SU-DHL-6 (cell line): ENCODE measurements around the gene FBXL20.

Experiments used
- H2AFZ ChIP-seq: fragments of 200-600 bp; sonication (generic); 2 replicates; pipeline ENCODE4 v1.6.1; 2014; ENCODE audit warnings: low read depth, mild to moderate bottlenecking, moderate library complexity, mixed read lengths, antibody characterized with exemption, low read length; ENCODE audit not compliant: severe bottlenecking
- H3F3A ChIP-seq: fragments of 200-600 bp; shearing (Covaris generic); 2 replicates; pipeline ENCODE4 v1.6.0; 2016; ENCODE audit warnings: antibody characterized with exemption, mild to moderate bottlenecking; ENCODE audit not compliant: insufficient read depth
- H3K27ac ChIP-seq: fragments of 200-600 bp; sonication (generic); 2 replicates; pipeline ENCODE4 v1.5.1; 2016; ENCODE audit warnings: low read depth, mild to moderate bottlenecking, low read length, moderate library complexity, mixed read lengths
- H3K27me3 ChIP-seq: fragments of 200-600 bp; sonication (generic), shearing (Covaris generic); 2 replicates; pipeline ENCODE4 v1.6.0; 2014; ENCODE audit warnings: mild to moderate bottlenecking, low read length
- H3K36me3 ChIP-seq: fragments of 200-600 bp; sonication (generic); 2 replicates; pipeline ENCODE4 v1.6.1; 2014; ENCODE audit warnings: mild to moderate bottlenecking, low read length, mixed read lengths
- H3K4me2 ChIP-seq: fragments of 300-600, 200-600 bp; shearing (Covaris generic), sonication (generic); 2 replicates; pipeline ENCODE4 v1.6.0; 2014; ENCODE audit warnings: low read length, low read depth, mild to moderate bottlenecking; ENCODE audit not compliant: poor library complexity, severe bottlenecking
- H3K4me3 ChIP-seq: fragments of 200-600 bp; sonication (generic); 2 replicates; pipeline ENCODE4 v1.5.1; 2014; ENCODE audit warnings: antibody characterized with exemption, low read length, mild to moderate bottlenecking, mixed read lengths; ENCODE audit not compliant: insufficient read depth, poor library complexity, severe bottlenecking
- H3K79me2 ChIP-seq: fragments of 200-600 bp; sonication (generic); 2 replicates; pipeline ENCODE4 v1.6.1; 2014; ENCODE audit warnings: mild to moderate bottlenecking, low read length, moderate library complexity; ENCODE audit not compliant: insufficient read depth
- H3K9ac ChIP-seq: fragments of 200-600 bp; sonication (generic); 2 replicates; pipeline ENCODE4 v1.7.0; 2014; ENCODE audit warnings: mild to moderate bottlenecking, low read length
- H3K9me2 ChIP-seq: fragments of 200-600 bp; sonication (generic); replicated peaks from 2 replicates; pipeline ENCODE4 v1.6.1; 2014; ENCODE audit warnings: low read length; ENCODE audit not compliant: insufficient read depth
- H3K9me3 ChIP-seq: fragments of 200-600 bp; sonication (generic); 2 replicates; pipeline ENCODE4 v1.6.1; 2014; ENCODE audit warnings: low read length, mixed read lengths; ENCODE audit not compliant: insufficient read depth
- H4K20me1 ChIP-seq: fragments of 200-600 bp; sonication (generic); 2 replicates; pipeline ENCODE4 v1.6.1; 2014; ENCODE audit warnings: low read depth, mild to moderate bottlenecking, antibody characterized with exemption, low read length, moderate library complexity, mixed read lengths
- EZH2phosphoT487 ChIP-seq: fragments of 200-600 bp; sonication (generic), shearing (Covaris generic); conservative IDR thresholded peaks from 2 replicates; pipeline ENCODE4 v1.6.1; 2018; ENCODE audit warnings: mild to moderate bottlenecking, antibody characterized with exemption, low read length, moderate library complexity, mixed read lengths
- TF ChIP-seq, protein P1 (sequence below): fragments of 200-600 bp; sonication (generic); IDR thresholded peaks from one replicate; pipeline ENCODE4 v1.5.1; 2017; ENCODE audit warnings: antibody characterized with exemption, mild to moderate bottlenecking, low read length, moderate library complexity; ENCODE audit not compliant: insufficient read depth, poor library complexity, severe bottlenecking

FBXL20 gene, protein sequence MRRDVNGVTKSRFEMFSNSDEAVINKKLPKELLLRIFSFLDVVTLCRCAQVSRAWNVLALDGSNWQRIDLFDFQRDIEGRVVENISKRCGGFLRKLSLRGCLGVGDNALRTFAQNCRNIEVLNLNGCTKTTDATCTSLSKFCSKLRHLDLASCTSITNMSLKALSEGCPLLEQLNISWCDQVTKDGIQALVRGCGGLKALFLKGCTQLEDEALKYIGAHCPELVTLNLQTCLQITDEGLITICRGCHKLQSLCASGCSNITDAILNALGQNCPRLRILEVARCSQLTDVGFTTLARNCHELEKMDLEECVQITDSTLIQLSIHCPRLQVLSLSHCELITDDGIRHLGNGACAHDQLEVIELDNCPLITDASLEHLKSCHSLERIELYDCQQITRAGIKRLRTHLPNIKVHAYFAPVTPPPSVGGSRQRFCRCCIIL

GRCh38 chr17:39401412-39402243 lies at the start of gene FBXL20:
Gene FBXL20, minus strand, starts transcription at chr17:39401626. Its CDS starts 224 bp downstream, at chr17:39401402.
- no peaks in the 10 kb centered on the region for H3K9me3 ChIP-seq
- peak within 1 kb of the TSS; percentile 21 for H3K27ac ChIP-seq
- no peaks in the 10 kb centered on the region for H3K79me2 ChIP-seq
- no peaks in the 10 kb centered on the region for H3K27me3 ChIP-seq
- peaks cover 3% of the 10 kb centered on the region; the same call in 1 of the 2 replicates for H3K36me3 ChIP-seq
- H3K9ac ChIP-seq, result peak within 1 kb of the TSS; percentile 68
- 0 out of 2 replicates have a peak, but pooled peaks cover 4% of the 10 kb centered on the region for H4K20me1 ChIP-seq
- TF ChIP-seq, protein P1, sequence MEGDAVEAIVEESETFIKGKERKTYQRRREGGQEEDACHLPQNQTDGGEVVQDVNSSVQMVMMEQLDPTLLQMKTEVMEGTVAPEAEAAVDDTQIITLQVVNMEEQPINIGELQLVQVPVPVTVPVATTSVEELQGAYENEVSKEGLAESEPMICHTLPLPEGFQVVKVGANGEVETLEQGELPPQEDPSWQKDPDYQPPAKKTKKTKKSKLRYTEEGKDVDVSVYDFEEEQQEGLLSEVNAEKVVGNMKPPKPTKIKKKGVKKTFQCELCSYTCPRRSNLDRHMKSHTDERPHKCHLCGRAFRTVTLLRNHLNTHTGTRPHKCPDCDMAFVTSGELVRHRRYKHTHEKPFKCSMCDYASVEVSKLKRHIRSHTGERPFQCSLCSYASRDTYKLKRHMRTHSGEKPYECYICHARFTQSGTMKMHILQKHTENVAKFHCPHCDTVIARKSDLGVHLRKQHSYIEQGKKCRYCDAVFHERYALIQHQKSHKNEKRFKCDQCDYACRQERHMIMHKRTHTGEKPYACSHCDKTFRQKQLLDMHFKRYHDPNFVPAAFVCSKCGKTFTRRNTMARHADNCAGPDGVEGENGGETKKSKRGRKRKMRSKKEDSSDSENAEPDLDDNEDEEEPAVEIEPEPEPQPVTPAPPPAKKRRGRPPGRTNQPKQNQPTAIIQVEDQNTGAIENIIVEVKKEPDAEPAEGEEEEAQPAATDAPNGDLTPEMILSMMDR, result no peak
- TF ChIP-seq EZH2phosphoT487, result no peak
- H3F3A ChIP-seq, result peaks cover 34% of the 10 kb centered on the region
- peak within 1 kb of the TSS; percentile 64 for H3K4me2 ChIP-seq
- peak within 1 kb of the TSS; percentile 91 for H3K4me3 ChIP-seq
- no peaks in the 10 kb centered on the region for H3K9me2 ChIP-seq
- H2AFZ ChIP-seq, result peak within 1 kb of the TSS; percentile 98

DNA sequence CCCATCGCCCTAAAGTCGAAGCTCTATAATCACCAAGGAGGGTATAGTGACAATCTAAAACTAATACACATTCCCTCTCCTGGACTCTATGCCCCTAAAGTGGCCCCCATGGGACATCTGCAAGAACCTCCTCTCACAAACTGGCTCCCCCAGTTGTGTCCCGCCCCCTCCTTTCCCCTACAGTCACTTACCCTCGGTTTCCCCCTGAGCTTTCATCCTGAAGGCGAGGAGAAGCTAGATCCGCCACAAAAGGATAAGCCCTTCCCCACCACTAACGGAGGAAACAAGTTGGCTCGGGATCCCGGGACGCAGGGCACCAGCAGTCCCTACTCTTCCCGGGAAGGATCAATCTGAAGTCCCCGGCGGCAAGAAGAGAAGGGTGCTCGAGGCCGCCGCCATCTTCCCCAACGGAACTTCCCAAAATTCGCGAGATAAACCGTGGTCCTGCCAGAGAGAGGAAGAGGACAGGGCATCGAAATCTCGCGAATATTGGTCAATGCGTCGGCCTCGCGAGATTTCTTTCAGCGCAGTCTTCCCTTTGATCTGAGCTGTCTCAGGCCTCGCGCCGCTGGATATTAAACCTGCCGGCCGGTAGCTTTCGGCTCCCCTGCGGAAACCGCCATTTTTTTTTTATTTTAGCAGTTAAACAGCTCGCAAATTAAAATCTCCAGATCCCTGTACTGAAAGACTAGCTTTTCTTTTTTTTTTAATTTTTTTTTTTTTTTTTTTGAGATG lies 49.6 kb upstream of the FBXL20 start, which contains the start of gene MED1:
Gene MED1, minus strand, starts transcription at position 417 of the 735 bp plus-strand sequence. Its CDS starts 201 bp downstream, at position 216.
- peak within 1 kb of the TSS; percentile 63 for H3K4me2 ChIP-seq
- no peaks in the 10 kb centered on the region for H3K27me3 ChIP-seq
- H3K36me3 ChIP-seq, result peaks cover 6% of the 10 kb centered on the region
- H3F3A ChIP-seq, result peaks cover 14% of the 10 kb centered on the region; the same call in 1 of the 2 replicates
- peak within 1 kb of the TSS; percentile 47 for H3K27ac ChIP-seq
- TF ChIP-seq EZH2phosphoT487, result no peak
- TF ChIP-seq, protein P1, result no peak
- peak within 1 kb of the TSS; percentile 89 for H3K4me3 ChIP-seq
- peak within 1 kb of the TSS; percentile 84 for H3K9ac ChIP-seq
- no peaks in the 10 kb centered on the region for H4K20me1 ChIP-seq
- no peaks in the 10 kb centered on the region for H3K9me2 ChIP-seq
- peaks cover 44% of the 10 kb centered on the region for H3K79me2 ChIP-seq
- peak within 1 kb of the TSS; percentile 81 for H2AFZ ChIP-seq
- H3K9me3 ChIP-seq, result no peaks in the 10 kb centered on the region

GRCh38 chr17:39450051-39450450 lies 48.6 kb upstream of the FBXL20 start:
- H3K36me3 ChIP-seq, result peaks cover 9% of the 10 kb centered on the region
- TF ChIP-seq, protein P1, result no peak
- no peak for TF ChIP-seq EZH2phosphoT487
- H3K9me3 ChIP-seq, result no peaks in the 10 kb centered on the region
- H3K27me3 ChIP-seq, result no peaks in the 10 kb centered on the region
- H3K27ac ChIP-seq, result no peak overlapping the region
- H4K20me1 ChIP-seq, result no peaks in the 10 kb centered on the region
- no peaks in the 10 kb centered on the region for H3K9me2 ChIP-seq
- peaks cover 44% of the 10 kb centered on the region for H3K79me2 ChIP-seq
- peak overlapping the region; percentile 89 for H3K4me3 ChIP-seq
- H3K9ac ChIP-seq, result peak overlapping the region; percentile 84
- peak overlapping the region; percentile 63 for H3K4me2 ChIP-seq
- no peak overlapping the region for H2AFZ ChIP-seq
- peaks cover 14% of the 10 kb centered on the region; the same call in 1 of the 2 replicates for H3F3A ChIP-seq
